Uterus (tissue), 4 donors: ENCODE data around the gene SEH1L. TPM values are rescaled to one million over a fixed set of nuclear protein-coding genes. Genes with fewer than 3 reads are reported as not detected.

ENCODE experiments used
- DNase-seq, 2 donors: peaks; one replicate each; pipeline ENCODE4 v3.0.0-alpha.2; 2019 to 2020
- H3K27ac ChIP-seq, 2 donors: fragments of 200-600 bp; sonication (generic); 1 replicate in 1 of 2; 2 replicates in 1 of 2; pipeline ENCODE4 v1.5.1; 2016 to 2018
- H3K27me3 ChIP-seq, 2 donors: fragments of 200-600 bp; sonication (generic); one replicate each; pipeline ENCODE4 v1.5.1; 2018 to 2019; ENCODE audit warnings: control low read depth in 1 of 2
- H3K36me3 ChIP-seq, 2 donors: fragments of 200-600 bp; sonication (generic); one replicate each; pipeline ENCODE4 v1.5.1; 2019; ENCODE audit warnings: control low read depth in 1 of 2
- H3K4me1 ChIP-seq, 2 donors: fragments of 200-600 bp; sonication (generic); one replicate each; pipeline ENCODE4 v1.5.1; 2018 to 2019; ENCODE audit warnings: control low read depth in 1 of 2
- H3K4me3 ChIP-seq, 2 donors: fragments of 200-600 bp; sonication (generic); 1 replicate in 1 of 2; 2 replicates in 1 of 2; pipeline ENCODE4 v1.5.1; 2018 to 2019; ENCODE audit warnings: mild to moderate bottlenecking in 1 of 2
- H3K9me3 ChIP-seq, 2 donors: fragments of 200-600 bp; sonication (generic); one replicate each; pipeline ENCODE4 v1.5.1; 2019; ENCODE audit warnings: control low read depth in 1 of 2
- POLR2A ChIP-seq, 2 donors: fragments of 450-650 bp; IDR thresholded peaks; one replicate each; pipeline ENCODE4 v1.6.1; 2016; ENCODE audit warnings: antibody characterized with exemption in 2 of 2, mild to moderate bottlenecking in 1 of 2, moderate library complexity in 1 of 2
- intact Hi-C: fragments of 100-400 bp; cut with DNase I; formaldehyde crosslinking; loops from one replicate; pipeline ENCODE4 v1.15.1; 2023; ENCODE audit warnings: low total_unique reads
- total RNA-seq, 4 donors: library from RNA; depleted of rRNA in 3 of 4; stranded (reverse); fragments of >200 nt in 3 of 4; gene quantifications; one replicate each; pipeline versions ENCODE4 v1.1.0 to v1.2.4, GENCODE V29; 2014 to 2023
- TF ChIP-seq, protein P1 (sequence below), 4 experiments: fragments of 200-600 bp in 2 of 4; fragments of 450-650 bp in 2 of 4; sonication (generic) in 2 of 4; IDR thresholded peaks; one replicate each; pipeline ENCODE4 v1.5.1; 2016 to 2019; ENCODE audit warnings: antibody characterized with exemption in 4 of 4, mild to moderate bottlenecking in 2 of 4, moderate library complexity in 1 of 4
- donor health status: DM: yes; HTN: yes; CAD: no.

The SEH1L gene
- total RNA-seq, 4 donors from 2014 or later = 14.4 to 53.8 (median 46.4) TPM

DNA sequence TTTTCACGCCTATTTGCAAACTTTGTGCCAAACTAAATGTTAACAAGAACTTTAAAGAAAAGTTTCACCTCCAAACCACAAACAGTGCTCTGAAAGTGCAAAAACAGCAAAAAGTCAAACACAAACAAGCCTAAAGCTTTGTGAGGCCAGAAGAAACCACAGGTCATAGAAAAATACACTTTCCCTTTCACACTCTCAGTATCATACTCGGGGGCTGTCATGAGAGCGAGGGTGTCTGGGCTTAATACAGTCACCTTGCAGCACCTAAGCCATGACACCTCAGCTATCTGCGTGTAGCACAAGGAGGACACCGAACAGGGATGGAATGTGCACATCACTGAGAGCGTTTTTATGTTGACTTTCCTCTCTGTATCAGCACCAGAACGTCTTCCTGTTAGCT is 26.6 kb upstream of the SEH1L start:
- H3K9me3 ChIP-seq = no peaks in the 10 kb centered on the region
- no peak overlapping the region for H3K4me3 ChIP-seq
- no peak overlapping the region for H3K27ac ChIP-seq
- intact Hi-C loops = no loop called here
- no peak for DNase-seq
- no peaks in the 10 kb centered on the region for H3K36me3 ChIP-seq
- H3K27me3 ChIP-seq = no peaks in the 10 kb centered on the region
- no peaks in the 10 kb centered on the region for H3K4me1 ChIP-seq
- TF ChIP-seq POLR2A (IDR thresholded peaks at IDR 0.05) = no peak

DNA sequence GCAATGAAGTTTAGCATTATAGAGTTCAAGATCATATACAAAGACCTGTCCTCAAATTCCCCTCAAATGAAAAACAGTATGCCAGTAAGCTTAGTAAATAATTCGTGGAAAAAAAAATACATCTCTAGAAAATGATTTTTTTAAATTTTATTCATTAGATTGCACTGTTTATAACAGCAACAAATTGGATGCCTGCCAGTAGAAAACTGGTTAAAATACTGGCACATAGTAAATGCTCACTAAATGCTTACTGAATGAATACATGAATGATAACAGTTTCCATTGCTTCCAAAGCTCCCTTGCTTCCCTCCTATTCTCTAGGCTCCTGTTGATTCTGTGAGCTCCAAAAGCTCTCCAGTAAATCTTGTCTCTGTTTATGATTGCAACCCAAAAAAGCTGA is 25.5 kb upstream of the SEH1L start:
- H3K27ac ChIP-seq = no peak overlapping the region
- no peaks in the 10 kb centered on the region for H3K27me3 ChIP-seq
- no peaks in the 10 kb centered on the region for H3K4me1 ChIP-seq
- no peak overlapping the region for H3K4me3 ChIP-seq
- intact Hi-C loops = no loop called here
- no peaks in the 10 kb centered on the region for H3K36me3 ChIP-seq
- TF ChIP-seq, protein P1, sequence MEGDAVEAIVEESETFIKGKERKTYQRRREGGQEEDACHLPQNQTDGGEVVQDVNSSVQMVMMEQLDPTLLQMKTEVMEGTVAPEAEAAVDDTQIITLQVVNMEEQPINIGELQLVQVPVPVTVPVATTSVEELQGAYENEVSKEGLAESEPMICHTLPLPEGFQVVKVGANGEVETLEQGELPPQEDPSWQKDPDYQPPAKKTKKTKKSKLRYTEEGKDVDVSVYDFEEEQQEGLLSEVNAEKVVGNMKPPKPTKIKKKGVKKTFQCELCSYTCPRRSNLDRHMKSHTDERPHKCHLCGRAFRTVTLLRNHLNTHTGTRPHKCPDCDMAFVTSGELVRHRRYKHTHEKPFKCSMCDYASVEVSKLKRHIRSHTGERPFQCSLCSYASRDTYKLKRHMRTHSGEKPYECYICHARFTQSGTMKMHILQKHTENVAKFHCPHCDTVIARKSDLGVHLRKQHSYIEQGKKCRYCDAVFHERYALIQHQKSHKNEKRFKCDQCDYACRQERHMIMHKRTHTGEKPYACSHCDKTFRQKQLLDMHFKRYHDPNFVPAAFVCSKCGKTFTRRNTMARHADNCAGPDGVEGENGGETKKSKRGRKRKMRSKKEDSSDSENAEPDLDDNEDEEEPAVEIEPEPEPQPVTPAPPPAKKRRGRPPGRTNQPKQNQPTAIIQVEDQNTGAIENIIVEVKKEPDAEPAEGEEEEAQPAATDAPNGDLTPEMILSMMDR (IDR thresholded peaks at IDR 0.05) = no peak
- no peaks in the 10 kb centered on the region for H3K9me3 ChIP-seq
- DNase-seq = no peak

DNA sequence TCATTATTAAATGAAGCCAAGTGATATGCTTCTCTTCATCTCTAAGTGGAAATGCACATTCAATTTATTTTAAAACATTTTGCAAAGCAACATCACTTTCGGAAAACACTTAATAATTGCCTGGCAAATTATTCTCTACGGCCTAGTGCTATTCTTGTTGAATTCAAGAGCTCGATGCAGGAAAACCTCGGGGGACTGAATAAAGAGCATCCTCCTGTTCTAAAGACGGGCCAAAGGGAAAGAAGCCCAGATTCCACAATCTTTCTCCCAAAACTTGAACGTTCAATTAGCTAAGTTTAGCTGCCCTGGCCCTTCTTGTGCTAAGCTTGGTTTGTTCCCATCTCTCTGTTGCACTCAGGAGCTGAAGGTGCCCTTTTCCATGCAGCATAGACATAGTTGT is 23.2 kb upstream of the SEH1L start:
- DNase-seq = no peak

DNA sequence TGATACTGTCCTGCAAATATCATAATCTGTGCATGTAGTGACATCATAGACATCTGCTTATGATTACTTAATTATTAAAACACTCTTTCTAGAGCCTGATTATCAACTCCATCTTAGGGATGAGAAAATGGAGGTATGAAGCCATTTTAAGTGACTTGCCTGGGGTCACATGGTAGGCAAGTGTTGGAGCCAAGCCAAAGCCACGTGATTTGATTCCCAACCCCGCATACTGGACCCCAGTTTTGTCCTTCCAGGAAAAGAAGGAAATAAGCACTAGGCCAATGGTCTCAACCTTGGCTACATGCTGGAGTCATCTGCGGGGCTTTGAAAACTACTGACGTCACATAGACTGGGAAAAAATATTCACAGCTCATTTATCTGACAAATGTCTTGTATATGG is 19.6 kb upstream of the SEH1L start:
- no peak for DNase-seq
- intact Hi-C loops = no loop called here
- TF ChIP-seq POLR2A (IDR thresholded peaks at IDR 0.05) = no peak
- TF ChIP-seq, protein P1 (IDR thresholded peaks at IDR 0.05) = no peak
- H3K4me1 ChIP-seq = no peaks in the 10 kb centered on the region
- H3K36me3 ChIP-seq = no peaks in the 10 kb centered on the region
- no peak overlapping the region for H3K27ac ChIP-seq
- H3K9me3 ChIP-seq = no peaks in the 10 kb centered on the region
- H3K27me3 ChIP-seq = no peaks in the 10 kb centered on the region
- no peak overlapping the region for H3K4me3 ChIP-seq

More for the DNA sequence above, 23.2 kb upstream of the SEH1L start:
- Histone ChIP-seq H3K36me3 (no peaks in the 10 kb centered on the region), H3K4me1 (no peaks in the 10 kb centered on the region), H3K27me3 (no peaks in the 10 kb centered on the region), H3K4me3 (no peak overlapping the region), H3K27ac (no peak overlapping the region), H3K9me3 (no peaks in the 10 kb centered on the region)
- TF ChIP-seq POLR2A (IDR thresholded peaks at IDR 0.05) = no peak
- TF ChIP-seq, protein P1 (IDR thresholded peaks at IDR 0.05) = no peak
- intact Hi-C loops = no loop called here

DNA sequence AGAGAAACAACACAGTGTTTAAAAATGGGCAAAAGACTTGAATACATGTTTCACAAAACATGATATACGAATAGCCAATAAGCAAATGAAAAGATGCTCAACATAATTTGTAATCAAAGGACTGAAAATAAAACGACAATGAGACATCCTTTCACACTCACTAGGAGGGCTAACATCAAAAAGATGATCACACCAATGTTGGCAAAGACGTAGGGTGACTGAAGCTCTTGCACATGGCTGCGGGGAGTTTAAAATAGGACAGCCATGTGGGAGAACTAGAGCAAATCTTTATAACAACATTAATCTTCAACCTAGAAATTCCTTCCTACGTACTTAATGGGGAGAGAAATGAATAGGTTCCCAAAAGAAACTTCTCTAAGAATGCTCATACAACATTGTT is 19.2 kb upstream of the SEH1L start:
- Histone ChIP-seq H3K27ac (no peak overlapping the region), H3K9me3 (no peaks in the 10 kb centered on the region), H3K4me1 (no peaks in the 10 kb centered on the region), H3K27me3 (no peaks in the 10 kb centered on the region), H3K4me3 (no peak overlapping the region), H3K36me3 (no peaks in the 10 kb centered on the region)
- DNase-seq = no peak
- TF ChIP-seq POLR2A (IDR thresholded peaks at IDR 0.05) = no peak
- TF ChIP-seq, protein P1 (IDR thresholded peaks at IDR 0.05) = no peak
- intact Hi-C loops = no loop called here

DNA sequence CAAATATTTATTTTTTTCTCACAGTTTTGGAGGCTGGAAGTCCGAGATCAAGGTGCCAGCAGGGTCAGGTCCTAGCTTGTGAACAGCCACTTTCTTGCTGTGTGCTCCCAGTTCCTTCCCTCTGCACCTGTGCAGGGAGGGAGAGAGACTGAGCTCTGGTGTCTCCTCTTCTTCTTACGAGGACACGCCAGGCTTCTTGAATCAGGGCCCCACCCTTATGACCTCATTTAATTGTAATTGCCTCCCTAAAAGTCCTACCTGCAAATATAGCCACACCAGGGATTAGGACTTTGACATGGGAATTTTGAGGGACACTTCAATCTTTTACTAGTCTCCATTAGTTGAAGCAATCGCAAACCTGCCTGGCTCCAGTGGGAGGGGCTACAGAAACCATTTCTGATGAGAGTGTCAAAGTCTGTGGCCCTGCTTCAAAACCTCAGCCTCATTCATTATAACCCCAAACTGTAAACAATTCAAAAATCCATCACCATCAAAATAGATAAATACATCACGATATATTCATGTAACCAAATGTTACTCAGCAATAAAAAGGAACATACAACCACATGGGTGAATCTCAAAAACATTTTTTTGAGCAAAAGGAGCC is 18.2 kb upstream of the SEH1L start:
- intact Hi-C loops = no loop called here
- no peak for DNase-seq
- no peak overlapping the region for H3K27ac ChIP-seq
- no peaks in the 10 kb centered on the region for H3K27me3 ChIP-seq
- TF ChIP-seq, protein P1 (IDR thresholded peaks at IDR 0.05) = no peak
- TF ChIP-seq POLR2A (IDR thresholded peaks at IDR 0.05) = no peak
- no peaks in the 10 kb centered on the region for H3K9me3 ChIP-seq
- no peak overlapping the region for H3K4me3 ChIP-seq
- no peaks in the 10 kb centered on the region for H3K36me3 ChIP-seq
- H3K4me1 ChIP-seq = no peaks in the 10 kb centered on the region
